ENCODE data around the gene PTPN4.
"Not testable (repeated sequence)": the region's sequence is repeated elsewhere in the genome, so short reads cannot be mapped to it uniquely, and the experiment has no call there.

PTPN4 gene

DNA sequence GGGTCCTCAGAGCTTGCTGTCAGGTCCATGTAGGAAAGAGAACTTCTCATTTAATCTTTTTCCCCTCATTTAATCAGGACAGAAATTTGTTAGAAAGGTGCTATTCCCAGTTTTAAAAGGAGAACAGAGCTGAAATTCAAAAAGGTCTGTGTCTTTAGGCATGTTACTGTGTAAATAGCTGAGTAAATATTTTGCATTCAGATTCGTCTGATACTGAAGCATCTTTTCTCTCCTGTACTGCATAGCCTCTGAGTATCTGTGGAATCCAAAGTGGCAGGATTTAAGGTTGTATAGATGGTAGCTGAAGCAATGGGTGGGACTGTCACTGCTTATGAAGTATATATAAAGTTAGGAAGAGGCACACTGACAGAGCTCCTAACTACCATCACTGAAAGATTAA lies 9.0 kb downstream of the PTPN4 start:
- no peak for DNase-seq

DNA sequence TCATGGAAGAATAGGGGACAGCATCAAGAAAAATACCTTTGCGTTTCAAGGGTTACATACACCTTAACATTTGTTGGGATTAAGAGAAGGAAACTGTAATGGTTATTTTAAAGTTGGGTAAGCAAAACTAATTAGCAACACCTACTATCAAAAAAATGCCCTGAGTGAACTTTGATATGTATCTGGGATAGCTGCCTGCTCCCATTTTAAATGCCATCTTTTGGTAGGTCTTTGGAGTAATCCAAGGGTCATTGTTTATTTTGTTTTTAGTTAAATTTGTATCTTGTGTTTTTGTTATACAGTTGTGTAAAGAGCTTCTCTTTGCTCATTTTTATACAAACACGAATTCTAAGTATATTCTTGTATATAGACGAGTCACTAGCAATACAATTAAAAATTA lies 9.9 kb downstream of the PTPN4 start:
- no peak for DNase-seq

DNA sequence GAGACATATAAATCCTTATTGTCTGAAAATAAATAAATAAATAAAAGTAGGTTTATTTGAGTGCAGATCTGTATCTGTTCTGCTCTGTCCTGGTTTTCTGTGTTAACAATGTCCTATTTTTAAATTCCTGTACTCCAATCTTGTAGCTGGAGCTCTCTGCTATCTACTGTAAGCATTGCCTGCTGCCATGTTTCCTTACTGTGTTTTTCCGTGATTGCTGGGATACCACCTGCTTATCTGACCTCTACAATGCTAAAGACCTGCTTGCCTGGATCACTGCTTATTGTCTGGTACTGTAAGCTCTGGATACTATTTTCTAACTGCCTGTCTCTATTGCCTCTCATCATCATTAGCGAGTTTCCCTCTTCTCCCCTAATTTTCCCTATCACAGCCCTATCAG lies 11.6 kb downstream of the PTPN4 start:
- no peak for DNase-seq

DNA sequence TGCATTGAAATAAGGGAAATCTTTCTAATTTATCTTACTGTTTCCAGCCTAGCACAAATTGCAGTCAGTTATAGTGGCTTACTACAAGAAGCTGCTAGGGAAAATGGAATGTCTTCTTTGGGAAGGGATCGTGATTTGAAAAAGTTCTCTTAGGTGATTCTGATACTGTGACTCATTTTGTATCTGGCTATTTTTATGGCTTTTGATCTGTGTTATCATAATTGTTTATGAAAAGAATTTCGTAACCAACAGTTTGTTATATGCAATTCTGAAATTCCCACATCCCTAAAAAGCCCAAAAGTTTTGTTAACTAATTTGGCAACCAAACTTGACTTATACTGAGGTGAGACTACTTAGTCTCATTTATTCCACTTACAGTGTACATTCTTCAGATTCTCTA lies 12.4 kb downstream of the PTPN4 start:
- no peak for DNase-seq

DNA sequence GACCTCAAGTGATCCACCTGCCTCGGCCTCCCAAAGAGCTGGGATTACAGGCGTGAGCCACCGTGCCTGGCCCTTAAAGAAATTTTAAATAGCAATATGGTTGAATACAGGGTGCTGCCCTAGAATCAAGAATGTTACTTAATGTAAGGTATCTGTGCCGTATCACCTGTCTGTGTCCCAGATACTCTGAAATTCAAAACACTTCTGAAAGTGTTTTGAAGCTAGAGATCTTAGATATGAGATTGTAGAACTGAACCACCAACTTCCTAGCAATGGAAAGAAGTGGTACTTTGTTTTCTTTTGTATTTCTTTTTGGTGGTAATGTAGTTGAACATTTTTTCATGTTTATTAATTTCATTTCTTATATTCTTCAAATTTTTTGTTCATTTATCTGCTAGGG lies 13.0 kb downstream of the PTPN4 start:
- DNase-seq: no peak

DNA sequence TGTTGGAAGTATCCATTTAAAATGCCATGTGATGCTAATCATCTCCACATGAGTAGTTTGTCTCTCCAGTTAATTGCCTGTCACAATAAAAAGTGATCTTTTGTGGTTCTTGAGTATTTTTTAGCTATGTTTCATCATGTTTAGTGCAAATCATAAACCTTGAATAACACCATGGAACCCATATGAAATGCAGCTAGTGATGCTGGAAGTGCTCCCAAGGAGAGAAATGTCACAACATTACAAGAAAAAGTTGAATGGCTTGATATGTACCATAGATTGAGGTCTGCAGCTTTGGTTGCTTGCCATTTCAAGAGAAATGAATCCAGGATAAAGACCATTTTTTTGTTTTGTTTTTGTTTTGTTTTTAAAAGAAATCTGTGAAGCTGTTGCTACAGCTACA lies 14.3 kb downstream of the PTPN4 start:
- no peak for DNase-seq

DNA sequence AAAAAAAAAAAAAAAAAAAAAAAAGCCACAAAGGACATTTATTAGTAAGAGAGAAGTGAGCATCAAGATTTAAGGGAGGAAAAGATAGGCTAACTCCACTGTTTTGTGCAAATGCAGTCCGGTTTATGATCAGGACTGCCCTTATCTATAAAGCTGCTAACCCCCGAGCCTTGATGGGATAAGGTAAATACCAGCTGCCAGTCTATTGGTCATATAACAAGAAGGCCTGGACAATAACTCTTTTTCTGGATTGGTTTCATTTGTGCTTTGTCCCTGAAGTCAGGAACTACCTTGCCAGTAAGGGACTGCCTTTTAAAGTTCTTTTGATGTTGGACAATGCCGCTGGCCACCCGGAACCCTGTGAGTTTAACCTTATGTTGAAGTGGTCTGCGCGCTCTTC lies 15.4 kb downstream of the PTPN4 start:
- no peak for DNase-seq

DNA sequence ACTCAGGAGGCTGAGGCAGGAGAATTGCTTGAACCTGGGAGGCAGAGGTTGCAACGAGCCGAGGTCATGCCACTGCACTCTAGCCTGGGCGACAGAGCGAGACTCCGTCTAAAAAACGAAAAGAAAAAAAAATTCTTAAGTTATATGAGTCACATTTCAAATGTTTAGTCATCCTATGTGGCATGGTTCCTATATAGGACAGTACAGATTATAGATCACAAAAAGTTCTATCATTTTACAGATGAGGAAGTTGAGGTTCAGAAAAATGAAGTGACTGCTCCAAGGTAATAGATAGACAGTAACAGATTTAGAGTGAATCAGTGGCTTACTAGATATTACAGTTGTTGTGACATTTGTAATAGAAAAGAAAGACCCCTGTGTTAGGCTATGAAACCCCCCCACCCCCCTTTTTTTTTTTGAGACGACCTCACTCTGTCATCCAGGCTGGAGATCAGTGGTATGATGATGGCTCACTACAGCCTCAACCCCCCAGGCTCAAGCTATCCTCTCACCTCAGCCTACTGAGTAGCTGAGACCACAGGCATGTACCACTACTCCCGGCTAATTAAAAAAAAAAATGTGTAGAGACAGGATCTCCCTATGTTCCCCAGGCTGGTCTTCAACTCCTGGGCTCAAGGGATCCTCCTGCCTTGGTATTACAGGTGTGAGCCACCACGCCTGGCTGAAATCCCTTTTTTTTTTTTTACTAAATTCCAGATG lies 22.7 kb downstream of the PTPN4 start:
- no peak for DNase-seq

DNA sequence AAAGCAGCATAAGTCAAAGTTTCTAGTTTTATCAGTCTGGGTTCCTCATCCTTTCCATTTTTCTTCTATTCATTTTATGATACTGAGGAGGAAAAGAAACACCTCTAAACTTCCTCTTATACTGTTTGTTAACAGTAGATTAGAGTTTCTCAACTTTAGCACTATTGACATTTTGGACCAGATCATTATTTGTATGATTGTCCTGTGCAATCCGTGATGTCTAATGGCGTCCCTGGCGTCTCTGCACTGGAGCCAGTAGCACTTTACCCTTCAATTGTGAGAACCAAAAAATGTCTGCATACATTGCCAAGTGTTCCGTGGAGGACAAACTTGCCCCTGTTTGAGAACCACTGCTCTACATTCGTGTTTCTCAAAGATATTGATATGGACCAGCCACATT lies 25.2 kb downstream of the PTPN4 start:
- DNase-seq: no peak

DNA sequence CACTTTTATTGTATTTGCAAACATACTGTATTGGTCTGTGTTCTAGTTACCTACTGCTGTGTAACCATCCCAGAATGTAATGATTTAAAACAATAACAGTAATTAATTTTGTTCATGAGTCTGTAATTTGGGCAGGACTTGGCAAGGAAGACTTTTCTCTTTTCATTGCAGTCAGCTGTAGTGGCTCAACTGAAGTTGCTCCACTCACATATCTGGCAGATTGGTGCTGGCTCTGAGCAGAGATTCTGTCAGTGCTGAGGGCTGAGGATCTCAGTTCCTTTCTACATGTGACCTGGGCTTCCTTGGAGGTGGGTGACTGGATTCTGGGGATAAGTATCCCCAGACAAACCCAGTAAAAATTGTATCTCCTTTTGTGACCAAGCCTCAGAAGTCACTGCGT lies 26.6 kb downstream of the PTPN4 start:
- no peak for DNase-seq

DNA sequence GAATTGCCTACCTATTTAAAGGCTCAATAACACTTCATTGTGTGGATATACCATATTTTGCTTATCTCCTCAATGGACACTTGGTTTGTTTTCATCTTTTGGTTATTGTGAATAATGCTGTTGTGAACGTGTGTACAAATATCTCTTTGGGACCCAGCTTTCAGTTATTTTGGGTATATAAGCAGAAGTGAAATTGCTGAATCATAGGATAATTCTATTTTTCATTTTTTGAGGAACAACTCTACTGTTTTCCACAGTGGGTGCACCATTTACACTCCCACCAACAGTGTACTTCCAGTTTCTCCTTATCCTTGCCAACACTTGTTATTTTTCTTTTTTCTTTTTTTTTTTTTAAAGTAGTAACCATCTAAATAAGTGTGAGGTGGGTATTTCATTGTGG lies 29.0 kb downstream of the PTPN4 start:
- no peak for DNase-seq

DNA sequence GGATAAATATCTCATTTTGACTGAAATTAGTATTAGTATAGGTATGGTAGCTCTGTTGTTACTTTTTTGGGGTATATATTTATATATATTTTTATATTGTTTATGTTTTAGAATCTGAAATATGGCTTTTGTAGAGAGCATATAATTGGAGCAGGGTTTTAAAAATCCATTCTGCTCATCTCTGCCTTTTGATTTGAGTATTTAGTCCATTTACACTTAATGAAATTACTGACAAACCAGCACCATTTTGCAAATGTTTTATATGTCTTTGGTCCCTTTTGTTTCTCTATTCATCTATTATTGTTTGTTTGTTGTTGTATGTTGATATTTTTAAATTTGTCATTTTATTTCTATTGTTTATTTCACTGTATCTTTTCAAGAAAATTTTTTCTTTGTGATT lies 30.7 kb downstream of the PTPN4 start:
- DNase-seq: no peak

DNA sequence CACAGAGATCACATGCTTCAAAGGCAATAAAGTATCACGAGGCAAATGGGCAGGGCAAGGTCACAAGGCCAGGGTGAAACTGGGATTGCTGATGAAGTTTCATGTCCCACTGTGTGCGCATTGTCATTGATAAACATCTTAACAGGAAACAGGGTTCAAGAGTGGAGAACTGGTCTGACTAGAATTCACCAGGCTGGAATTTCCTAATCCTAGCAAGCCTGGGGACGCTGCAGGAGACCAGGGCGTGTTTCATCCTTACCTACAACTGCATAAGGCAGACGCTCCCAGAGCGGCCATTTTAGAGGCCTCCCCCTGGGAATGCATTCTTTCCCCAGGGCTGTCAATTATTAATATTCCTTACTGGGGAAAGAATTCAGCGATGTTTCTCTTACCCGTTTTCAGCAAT lies 33.2 kb downstream of the PTPN4 start:
- no peak for DNase-seq

DNA sequence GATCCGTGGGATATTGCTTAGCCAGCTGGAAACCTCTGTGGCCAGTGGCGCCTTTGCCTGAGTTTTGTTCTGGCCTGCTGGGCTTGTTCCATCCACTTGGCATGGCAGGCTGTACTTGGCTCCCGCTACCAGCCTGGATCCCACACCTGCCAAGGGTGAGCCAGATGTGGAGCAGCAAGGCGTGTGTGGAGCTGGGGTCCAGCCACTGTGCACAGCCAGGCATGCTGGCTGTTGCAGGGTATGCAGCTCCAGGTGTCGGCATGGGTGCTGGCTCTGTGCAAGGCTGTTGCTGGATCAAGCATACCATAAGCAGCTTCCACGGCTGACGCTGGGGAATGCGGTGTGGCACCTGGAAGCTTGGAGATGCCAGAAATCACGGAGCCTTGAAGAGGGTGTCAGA lies 34.5 kb downstream of the PTPN4 start:
- DNase-seq: no peak

DNA sequence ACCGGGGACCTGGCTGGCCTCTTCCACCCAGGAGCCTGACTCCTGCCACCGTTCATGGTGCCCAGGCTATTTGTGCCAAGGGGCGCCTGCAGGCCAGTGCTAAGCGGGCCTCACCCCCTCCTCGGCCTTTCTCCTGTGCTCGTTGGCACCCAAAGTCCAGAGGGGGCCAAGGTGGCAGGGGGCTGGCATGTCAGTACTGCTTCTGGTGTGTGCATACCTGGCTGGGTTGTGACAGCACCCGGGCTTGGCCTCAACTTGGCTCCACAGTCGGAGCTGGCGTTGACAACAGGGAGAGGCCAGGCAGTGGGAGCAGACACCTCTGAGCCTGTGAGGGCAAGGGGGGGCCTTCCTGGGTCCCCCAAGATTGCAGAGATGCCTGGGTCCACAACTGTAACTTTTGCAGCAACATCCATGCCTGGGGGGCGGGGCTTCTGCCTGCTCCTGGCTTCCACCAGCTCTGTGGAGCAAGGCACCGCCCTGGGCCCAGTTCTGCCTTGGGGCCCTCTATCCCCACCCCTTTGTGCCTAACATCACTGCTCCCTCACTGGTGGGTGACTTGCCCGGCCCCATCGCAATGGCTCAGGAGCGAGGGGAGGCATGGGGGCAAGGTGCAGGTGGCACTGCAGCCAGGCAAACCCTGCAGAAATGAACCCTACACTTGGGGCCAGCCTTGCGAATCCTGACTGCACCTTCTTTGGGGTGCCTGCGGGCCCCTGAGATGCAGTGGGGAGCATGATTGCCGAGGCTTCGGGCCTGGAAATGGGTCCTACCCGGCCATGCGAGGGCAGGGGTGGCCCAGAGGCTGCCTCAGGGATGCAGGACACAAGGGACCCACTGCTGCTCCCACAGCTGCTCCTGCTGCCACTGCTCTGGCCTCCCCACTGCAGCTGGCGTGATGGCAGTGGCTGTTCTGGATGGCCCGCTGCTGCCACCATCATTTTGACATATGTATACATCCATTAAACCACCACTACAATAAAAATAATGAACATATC lies 35.9 kb downstream of the PTPN4 start:
- DNase-seq: no peak

DNA sequence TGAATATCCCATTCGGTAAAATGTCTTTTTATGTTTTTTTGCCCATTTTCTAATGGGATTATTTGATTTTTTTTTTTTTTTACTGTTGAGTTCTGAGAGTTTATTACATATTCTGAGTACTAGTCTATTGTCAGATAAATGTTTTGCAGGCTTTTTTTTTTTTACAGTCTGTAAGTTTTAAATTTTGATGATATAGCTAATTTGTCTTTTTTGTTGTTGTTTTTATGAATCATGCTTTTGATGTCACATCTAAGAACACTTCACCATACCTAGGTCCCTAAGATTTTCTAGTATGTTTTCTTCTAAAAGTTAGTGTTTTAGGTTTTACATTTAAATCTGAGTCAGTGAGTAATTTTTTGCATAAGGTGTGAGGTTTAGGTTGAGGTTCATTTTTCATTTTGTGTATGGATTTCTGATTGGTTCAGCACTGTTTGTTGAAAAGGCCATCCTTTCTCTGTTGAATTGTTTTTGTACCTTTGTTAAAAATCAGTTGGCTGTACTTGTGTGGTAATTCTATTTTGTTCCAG lies 40.7 kb downstream of the PTPN4 start:
- no peak for DNase-seq

DNA sequence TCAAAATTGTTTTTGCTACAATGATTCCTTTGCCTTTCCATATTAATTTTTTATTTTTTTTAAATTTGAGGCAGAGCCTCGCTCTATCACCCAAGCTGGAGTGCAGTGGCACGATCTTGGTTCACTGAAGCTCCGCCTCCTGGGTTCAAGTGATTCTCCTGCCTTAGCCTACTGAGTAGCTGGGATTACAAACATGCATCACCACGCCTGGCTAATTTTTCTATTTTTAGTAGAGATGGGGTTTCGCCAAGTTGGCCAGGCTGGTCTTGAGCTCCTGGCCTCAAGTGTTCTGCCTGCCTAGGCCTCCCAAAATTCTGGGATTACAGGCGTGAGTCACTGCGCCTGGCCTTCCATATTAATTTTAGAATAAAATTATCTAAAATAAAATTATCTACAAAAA lies 41.3 kb downstream of the PTPN4 start:
- no peak for DNase-seq

DNA sequence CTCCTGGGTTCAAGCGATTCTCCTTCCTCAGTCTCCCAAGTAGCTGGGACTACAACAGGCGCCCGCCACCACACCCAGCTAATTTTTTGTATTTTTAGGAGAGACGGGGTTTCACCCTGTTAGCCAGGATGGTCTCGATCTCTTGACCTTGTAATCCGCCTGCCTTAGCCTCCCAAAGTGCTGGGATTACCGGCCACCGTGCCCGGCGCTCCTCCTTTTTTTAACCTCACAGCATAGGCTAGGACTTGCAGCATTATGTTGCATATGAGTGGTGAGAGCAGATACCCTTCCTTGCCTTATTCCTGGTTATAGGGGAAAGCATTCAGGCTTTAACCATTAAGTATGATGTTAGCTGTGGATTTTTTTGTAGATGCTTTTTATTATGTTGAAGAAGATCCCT lies 42.3 kb downstream of the PTPN4 start:
- not testable (repeated sequence) for DNase-seq

DNA sequence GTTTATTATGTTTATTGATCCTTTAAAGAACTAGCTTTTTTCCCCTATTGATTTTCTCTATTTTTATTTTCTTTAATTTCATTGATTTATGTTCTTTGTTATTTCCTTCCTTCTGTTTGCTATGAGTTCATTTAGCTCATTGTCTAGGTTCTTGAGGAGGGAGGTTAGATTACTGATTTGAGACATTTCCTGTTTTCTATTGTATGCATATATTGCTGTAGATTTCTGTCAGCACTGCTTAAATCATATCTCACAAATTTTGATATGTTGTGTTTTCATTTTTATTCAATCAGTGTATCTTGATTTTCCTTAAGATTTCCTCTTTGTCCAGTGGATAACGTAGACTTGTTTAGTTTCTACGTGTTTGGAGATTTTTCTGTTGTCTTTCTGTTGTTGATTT lies 43.4 kb downstream of the PTPN4 start:
- DNase-seq: no peak

DNA sequence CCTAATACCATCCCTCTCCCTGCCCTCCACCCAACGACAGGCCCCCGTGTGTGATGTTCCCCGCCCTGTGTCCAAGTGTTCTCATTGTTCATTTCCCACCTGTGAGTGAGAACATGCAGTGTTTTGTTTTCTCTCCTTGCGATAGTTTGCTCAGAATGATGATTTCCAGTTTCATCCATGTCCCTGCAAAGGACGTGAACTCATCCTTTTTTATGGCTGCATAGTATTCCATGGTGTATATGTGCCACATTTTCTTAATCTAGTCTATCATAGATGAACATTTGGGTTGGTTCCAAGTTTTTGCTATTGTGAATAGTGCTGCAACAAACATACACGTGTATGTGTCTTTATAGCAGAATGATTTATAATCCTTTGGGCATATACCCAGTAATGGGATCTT lies 44.7 kb downstream of the PTPN4 start:
- not testable (repeated sequence) for DNase-seq

DNA sequence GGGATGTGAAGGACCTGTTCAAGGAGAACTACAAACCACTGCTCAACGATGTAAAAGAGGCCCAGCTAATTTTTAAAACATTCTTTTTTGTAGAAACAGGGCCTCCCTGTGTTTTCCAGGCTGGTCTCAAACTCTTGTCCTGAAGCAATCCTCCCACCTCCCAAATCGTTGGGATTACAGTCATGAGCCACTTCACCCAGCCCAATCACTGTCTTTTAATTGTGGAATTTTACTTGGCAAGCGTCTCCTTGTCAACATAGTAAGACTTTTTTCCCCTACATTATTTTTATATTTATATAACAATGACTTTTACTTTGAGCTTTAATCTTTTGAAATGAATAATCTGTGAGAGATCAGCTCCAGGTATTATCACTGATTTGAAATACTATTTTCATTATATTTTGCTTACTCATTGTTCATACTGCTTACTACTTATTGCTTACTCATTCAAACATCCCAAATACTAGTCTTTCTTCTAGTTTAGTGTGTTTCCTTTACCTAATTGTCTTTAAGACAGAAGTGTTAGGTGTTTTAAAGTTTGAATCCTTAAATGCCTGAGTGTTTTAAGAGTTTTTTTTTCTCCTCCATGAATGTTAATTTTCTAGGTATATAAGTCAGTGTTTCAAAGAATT lies 48.9 kb downstream of the PTPN4 start:
- DNase-seq: no peak

DNA sequence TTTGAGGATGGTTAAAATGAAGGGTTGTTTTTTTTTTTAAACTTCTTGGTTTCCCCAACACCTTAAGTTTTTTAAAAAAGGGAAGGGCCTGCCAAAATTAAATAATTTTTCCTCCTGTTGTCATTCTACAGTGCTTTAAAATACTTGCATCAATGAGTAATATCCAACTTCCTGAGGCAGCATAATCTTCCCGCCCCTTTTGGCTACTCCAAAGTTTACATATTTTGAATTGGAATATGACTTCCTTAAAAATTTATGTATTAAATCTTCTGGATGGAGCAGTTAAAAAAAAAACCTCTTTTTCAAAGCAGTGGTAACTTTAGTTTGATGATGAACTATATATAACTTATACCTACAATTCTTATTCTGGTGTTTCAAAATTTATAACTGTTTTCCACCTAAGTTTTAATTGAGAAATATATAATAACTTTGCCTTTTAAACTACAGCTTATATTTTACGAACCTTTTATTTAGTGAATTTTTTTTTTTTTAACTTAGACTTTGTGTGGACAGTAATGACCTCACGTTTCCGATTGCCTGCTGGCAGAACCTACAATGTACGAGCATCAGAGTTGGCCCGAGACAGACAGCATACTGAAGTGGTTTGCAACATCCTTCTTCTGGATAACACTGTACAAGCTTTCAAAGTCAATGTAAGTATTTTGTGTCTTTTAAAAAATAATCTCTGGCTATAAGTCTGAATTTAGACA lies 49.8 kb downstream of the PTPN4 start:
- DNase-seq: no peak

DNA sequence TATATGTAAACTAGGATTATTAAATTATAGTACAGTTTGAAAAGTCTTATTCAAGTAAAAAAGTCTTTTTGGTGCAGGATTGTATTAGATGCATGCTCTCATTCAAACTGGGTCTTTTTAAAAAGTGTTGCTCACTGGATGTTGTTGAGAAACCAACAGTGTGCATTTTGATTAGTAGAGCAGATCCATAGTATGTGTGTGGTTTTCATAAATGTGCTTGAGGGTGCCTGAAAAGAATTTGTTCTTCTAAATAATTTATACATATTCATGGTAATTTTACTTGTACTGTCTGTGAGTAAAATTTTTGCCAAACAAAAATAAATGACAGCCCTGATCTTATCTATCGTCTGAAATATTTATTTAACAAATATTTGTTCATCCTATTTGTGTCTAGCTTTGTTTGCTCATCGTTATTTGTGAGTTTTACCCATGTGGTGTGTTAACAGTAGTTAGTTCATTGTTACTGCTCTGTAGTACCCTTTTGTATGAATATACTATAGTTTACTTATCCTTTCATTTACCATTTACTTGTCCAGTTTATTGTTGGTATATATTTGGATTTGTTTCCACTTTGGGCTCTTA lies 50.4 kb downstream of the PTPN4 start:
- no peak for DNase-seq

Data from activated CD4-positive, alpha-beta T cell treated with anti-CD3 and anti-CD28 coated beads, Interleukin-2, amount 50 U/mL, for 1 hour (primary cell).